Activated naive CD4-positive, alpha-beta T cell (primary cell): ENCODE results near the gene CCDC106.

ENCODE experiments used
- DNase-seq, 4 experiments: peaks; one replicate each; lab custom pipeline; 2025; lab: John Stamatoyannopoulos, UW

Gene CCDC106

DNA sequence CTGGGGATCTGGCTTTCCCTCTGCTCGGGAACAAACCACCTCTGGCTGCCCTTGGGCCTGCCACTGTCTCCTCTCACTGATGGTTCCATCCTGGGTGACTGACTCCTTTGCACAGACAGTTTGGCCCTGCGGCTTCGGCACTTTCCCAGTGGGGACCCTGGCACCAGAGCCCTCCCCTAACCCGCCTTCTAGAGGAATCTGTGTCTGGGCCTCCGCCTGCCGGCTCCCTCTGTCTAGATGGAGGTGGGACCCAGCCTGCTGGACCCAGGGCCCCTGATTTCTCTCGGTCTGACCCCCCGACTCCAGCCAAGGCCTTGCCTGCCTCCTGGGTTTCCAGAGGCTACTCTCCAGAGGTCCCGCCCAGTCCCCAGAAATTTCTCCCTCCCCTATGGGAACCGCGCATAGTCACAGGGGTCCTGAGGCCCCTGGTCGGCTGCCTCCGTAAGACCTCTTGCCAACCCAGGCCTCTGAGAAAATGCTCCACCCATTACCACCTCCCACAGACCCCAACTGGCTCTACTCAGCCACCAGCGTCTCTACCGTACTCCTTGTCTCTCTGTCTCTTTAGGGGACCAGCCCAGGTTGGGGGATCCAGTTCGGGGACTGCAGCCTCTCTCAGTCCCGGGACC lies 2.7 kb downstream of the CCDC106 start:
- no peak for DNase-seq

DNA sequence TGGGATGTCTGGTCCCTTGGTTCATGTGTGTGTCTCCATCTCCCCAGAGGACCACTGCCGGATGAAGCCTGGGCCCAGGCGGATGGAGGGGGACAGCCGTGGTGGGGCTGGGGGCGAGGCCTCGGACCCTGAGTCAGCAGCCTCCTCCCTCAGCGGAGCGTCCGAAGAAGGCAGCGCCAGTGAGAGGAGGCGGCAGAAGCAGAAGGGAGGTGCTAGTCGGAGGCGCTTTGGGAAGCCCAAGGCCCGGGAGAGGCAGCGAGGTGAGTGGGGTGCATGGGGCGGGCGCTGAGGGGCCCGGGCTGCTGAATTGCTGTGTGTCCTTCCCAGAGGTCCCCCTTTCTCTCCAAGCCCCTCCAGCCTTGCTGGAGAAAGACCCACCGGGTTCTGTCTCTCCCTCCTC lies 3.2 kb downstream of the CCDC106 start:
- DNase-seq: no peak

DNA sequence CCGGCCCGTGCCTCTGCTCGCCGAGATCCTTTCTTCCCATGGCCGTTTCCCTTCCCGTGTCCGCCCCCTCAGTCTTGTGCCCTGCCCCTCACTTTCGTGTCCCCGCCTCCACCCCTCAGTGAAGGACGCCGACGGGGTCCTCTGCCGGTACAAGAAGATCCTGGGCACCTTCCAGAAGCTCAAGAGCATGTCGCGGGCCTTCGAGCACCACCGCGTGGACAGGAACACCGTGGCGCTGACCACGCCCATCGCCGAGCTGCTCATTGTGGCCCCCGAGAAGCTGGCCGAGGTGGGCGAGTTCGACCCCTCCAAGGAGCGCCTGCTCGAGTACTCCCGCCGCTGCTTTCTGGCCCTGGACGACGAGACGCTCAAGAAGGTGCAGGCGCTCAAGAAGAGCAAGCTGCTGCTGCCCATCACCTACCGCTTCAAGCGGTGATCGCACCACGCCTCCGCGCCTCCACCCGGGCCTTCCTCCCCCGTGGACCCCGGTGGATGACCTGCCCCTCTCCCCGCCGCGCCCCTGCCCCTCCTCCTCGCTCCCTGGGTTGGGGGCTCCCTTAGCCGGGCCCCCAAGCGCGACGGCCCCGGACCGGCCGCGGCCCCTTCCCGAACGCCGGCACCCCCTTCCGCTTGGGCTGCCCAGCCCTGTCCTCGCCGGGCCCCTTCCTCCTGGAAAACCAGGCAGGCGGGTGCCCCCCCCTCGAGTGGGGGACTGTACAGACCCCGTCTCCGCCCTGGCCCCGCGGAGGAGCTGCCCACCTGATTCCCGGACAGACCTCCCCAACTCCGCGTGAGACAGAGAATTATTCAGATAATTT lies 4.5 kb downstream of the CCDC106 start:
- DNase-seq: no peak

DNA sequence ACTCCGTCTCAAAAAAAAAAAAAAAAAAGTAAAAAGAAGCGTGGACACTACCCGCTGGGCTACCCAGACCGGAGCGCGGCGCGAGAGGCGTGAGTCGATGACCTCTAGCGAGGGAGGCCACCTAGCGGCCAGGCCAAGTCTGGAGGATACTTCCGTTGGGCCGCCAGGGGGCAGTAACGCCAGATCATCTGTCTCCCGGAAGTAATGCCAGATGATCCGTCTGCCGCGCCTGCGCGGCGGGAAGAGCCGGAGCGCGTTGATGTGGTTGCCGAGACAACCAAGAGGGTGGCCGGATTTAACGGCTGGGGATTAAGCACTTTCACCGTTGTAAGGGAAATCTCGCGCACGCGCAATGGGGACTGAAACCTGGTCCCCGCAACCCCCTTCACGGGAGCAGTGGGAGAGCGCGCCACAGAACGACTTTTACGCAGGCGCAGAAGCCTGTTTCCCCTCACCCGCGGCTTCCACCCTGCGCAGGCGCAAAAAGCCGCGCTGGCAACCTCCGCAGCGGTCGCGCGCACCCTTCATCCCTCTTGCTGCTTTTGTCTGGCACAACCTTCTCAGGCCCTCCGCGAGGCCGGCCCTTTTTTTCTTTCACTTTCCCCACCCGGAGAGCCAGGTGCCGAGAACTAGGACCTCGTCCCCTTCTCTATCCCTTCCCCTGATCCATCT lies 5.8 kb downstream of the CCDC106 start:
- peak; percentile 98 to 99 (median 98) for DNase-seq

- DNase-seq: peak; percentile 92 to 99 (median 97)
Measured at GRCh38 chr19:55654323-55654867, 6.4 kb downstream of the CCDC106 start.

DNA sequence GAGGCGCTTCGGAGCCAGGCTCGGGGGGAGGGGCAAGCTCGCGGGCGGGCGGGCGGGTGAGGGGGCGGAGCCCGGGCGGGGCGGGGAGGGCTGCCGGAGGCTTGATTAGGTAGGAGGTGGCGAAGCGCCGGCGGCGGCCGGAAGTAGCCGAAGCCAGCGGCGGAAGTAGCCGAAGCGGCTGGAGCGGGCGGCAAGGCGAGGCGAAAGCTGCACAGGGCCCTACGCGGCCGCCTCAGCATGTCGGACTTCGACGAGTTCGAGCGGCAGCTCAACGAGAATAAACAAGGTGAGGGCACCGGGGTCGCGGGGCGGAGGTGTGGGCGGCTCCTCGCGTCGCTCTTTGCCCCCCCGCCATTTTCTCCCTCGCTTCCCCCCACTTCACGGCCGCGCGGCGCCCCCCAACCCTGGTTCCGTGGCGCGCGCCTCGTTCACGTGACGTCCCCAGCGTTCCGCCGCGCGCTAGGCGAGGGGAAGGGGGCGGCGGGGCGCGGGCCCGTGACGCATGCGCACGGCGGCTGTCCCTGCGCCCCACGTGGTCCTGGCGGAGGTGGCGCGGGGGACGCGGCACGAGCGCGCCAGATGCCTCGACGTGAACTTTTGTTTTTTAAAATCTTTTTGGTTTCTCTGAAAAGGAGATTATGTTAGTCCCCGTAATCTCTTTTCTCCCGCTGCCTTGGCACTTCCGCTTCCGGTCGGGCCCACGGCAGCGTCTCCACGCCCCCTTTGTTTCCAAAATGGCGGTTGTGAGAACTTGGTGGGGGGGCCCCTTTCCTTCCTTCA lies 7.0 kb downstream of the CCDC106 start, which contains the start of gene U2AF2:
Gene U2AF2 (plus strand): TSS at position 168 of the 780 bp plus-strand sequence. CDS start 70 bp downstream, at position 238.
- DNase-seq: peak; percentile 94 to 98 (median 96)

GRCh38 chr19:55655648-55656040 lies 7.6 kb downstream of the CCDC106 start:
- DNase-seq: no peak

GRCh38 chr19:55656552-55656951 lies 8.5 kb downstream of the CCDC106 start:
- DNase-seq: no peak

DNA sequence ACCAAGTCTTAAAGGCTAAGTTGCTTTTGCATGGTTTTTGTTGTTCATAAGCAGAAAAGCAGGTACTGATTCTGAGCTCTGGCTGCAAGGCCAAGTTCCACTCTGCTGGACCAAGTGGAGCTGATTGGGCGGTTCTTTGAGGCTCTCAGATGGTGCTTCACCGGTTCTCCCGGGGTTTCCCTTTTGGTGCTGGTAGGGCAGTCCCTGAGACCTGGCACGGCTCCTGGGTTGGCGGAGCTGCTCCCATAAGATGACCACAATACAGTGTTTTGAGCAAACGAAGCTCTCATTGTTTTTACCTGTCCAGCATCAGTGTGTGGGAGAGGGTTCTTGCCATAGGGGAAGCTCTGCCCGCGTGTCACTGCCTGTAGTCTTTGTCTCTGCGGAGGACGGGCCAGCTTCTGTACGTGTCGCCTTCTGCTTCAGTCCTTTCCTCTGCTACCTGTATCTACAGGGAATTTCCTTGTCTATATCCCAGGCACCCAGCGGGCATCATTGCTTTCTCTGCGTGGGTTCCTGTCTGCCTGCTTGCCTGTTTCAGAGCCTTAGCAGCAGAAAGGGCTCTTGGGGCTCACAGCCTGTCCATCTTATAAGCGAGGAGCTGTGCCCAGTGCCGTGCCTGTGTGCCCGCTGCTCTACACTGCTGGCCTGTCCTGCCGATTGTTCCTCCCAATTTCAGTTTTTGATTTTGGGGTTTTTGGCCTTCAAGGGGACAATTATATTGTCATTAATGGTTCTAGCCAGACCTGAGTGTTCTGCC lies 9.2 kb downstream of the CCDC106 start:
- no peak for DNase-seq

- no peak for DNase-seq
Measured at GRCh38 chr19:55658846-55659459, 10.9 kb downstream of the CCDC106 start.

GRCh38 chr19:55659822-55660221 lies 11.8 kb downstream of the CCDC106 start:
- no peak for DNase-seq

- DNase-seq: no peak
Measured at GRCh38 chr19:55660404-55660803, 12.4 kb downstream of the CCDC106 start.

- DNase-seq: no peak
Measured at GRCh38 chr19:55660991-55661390, 13.0 kb downstream of the CCDC106 start.

GRCh38 chr19:55661826-55662225 lies 13.8 kb downstream of the CCDC106 start:
- DNase-seq: no peak

- DNase-seq: no peak
Measured at GRCh38 chr19:55663846-55664536, 16.0 kb downstream of the CCDC106 start.

GRCh38 chr19:55666343-55667005 lies 18.5 kb downstream of the CCDC106 start:
- DNase-seq: no peak

DNA sequence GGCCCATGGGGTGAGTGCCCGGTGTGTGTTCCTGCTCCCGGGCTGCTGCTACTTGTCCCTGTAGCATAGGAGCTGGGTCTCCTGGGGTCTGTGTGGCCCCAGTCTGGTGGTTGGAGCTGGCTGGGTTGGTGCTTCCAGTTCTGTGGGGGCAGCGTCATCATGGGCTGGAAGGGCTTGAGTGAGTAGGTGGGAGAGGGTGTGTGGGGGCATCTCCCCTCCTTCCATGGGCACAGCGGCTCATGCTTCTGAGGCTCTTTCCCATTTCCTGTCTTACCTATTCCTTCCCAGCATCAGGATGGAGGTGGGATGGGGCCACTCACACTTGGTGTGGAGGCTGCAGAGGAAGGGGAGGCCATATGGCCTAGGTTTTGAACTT lies 19.0 kb downstream of the CCDC106 start:
- DNase-seq: no peak

DNA sequence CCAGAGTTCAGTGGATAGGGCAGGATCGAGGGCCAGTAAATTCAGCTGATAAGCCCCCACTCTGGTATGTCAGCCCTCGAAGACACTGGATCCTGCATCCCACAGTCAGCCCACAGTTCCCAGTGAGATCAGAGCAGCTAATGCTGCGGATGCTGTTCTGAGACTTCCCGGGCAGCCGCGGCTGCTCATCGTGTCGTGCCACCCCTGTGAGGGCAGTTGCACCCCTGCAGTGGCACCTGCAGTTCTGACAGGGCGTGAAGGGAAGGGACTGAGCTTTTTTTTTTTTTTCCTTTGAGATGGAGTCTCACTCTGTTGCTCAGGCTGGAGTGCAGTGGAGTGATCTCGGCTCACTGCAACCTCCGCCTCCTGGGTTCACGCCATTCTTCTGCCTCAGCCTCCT lies 19.5 kb downstream of the CCDC106 start:
- no peak for DNase-seq

- no peak for DNase-seq
Measured at GRCh38 chr19:55667958-55668357, 19.9 kb downstream of the CCDC106 start.
